H1 (cell line): ENCODE results near the gene GCH1.

Source experiments
- CEBPB ChIP-seq: IDR thresholded peaks from 2 replicates; pipeline ENCODE4 v1.6.1; 2012; ENCODE audit warnings: low read depth, low read length
- CREB1 ChIP-seq: IDR thresholded peaks from 2 replicates; pipeline ENCODE4 v1.6.1; 2012; ENCODE audit warnings: inconsistent platforms
- CTBP2 ChIP-seq: IDR thresholded peaks from 2 replicates; pipeline ENCODE4 v1.7.0; 2011; ENCODE audit warnings: borderline replicate concordance, mild to moderate bottlenecking, moderate library complexity, mixed read lengths, low read length; ENCODE audit not compliant: insufficient read depth, insufficient read length
- EP300 ChIP-seq, 2 experiments: IDR thresholded peaks; 1 replicate in 1 of 2; 2 replicates in 1 of 2; pipeline ENCODE4 v1.6.1; 2011 to 2012; ENCODE audit warnings: low read depth in 2 of 2, low read length in 2 of 2, mild to moderate bottlenecking in 2 of 2, borderline replicate concordance in 1 of 2, inconsistent platforms in 1 of 2, moderate library complexity in 1 of 2
- JUN ChIP-seq: IDR thresholded peaks from 2 replicates; pipeline ENCODE4 v1.6.1; 2011; ENCODE audit warnings: low read depth, mild to moderate bottlenecking, improper control_type of control experiment, low read length
- POLR2A ChIP-seq, 2 experiments: IDR thresholded peaks; 1 replicate in 1 of 2; 2 replicates in 1 of 2; pipeline ENCODE4 v1.6.1; 2011; ENCODE audit warnings: low read depth in 2 of 2, low read length in 2 of 2, mild to moderate bottlenecking in 2 of 2; ENCODE audit errors: control extremely low read depth in 1 of 2
- SP4 ChIP-seq: IDR thresholded peaks from 2 replicates; pipeline ENCODE4 v1.6.1; 2012; ENCODE audit warnings: low read length, inconsistent platforms
- TAF1 ChIP-seq: IDR thresholded peaks from 2 replicates; pipeline ENCODE4 v1.6.1; 2011; ENCODE audit warnings: mild to moderate bottlenecking, low read depth, low read length
- TEAD4 ChIP-seq: IDR thresholded peaks from 2 replicates; pipeline ENCODE4 v1.6.1; 2012; ENCODE audit warnings: low read depth, low read length, inconsistent platforms, mixed read lengths
- ZNF274 ChIP-seq: IDR thresholded peaks from 2 replicates; pipeline ENCODE4 v1.7.0; 2012; ENCODE audit warnings: low read length, borderline replicate concordance; ENCODE audit errors: extremely low read depth
- TF ChIP-seq, protein P1 (sequence below): IDR thresholded peaks from 2 replicates; pipeline ENCODE4 v1.6.1; 2012; ENCODE audit warnings: inconsistent platforms
- TF ChIP-seq, protein P2 (sequence below), 3 experiments: IDR thresholded peaks; 1 replicate in 2 of 3; 2 replicates in 1 of 3; pipeline versions ENCODE4 v1.5.1 to v1.6.1; 2011; ENCODE audit warnings: low read length in 3 of 3, mild to moderate bottlenecking in 3 of 3, inconsistent platforms in 2 of 3, low read depth in 1 of 3, moderate library complexity in 1 of 3; ENCODE audit not compliant: insufficient read depth in 1 of 3; ENCODE audit errors: control extremely low read depth in 1 of 3

- TF ChIP-seq, protein P1, sequence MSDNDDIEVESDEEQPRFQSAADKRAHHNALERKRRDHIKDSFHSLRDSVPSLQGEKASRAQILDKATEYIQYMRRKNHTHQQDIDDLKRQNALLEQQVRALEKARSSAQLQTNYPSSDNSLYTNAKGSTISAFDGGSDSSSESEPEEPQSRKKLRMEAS, result peak; percentile 36; the same call in 1 of the 2 replicates
- TF ChIP-seq, protein P2, sequence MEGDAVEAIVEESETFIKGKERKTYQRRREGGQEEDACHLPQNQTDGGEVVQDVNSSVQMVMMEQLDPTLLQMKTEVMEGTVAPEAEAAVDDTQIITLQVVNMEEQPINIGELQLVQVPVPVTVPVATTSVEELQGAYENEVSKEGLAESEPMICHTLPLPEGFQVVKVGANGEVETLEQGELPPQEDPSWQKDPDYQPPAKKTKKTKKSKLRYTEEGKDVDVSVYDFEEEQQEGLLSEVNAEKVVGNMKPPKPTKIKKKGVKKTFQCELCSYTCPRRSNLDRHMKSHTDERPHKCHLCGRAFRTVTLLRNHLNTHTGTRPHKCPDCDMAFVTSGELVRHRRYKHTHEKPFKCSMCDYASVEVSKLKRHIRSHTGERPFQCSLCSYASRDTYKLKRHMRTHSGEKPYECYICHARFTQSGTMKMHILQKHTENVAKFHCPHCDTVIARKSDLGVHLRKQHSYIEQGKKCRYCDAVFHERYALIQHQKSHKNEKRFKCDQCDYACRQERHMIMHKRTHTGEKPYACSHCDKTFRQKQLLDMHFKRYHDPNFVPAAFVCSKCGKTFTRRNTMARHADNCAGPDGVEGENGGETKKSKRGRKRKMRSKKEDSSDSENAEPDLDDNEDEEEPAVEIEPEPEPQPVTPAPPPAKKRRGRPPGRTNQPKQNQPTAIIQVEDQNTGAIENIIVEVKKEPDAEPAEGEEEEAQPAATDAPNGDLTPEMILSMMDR (IDR thresholded peaks at IDR 0.05; ENCODE audit: control extremely low read depth in 1 of 3, insufficient read depth in 1 of 3, low read depth in 1 of 3, low read length in 3 of 3), result no peak
- no peak for TF ChIP-seq ZNF274
- TF ChIP-seq CREB1, result no peak
- TF ChIP-seq SP4, result no peak
- TF ChIP-seq JUN, result no peak
- no peak for TF ChIP-seq EP300 (IDR thresholded peaks at IDR 0.05; ENCODE audit: borderline replicate concordance in 1 of 2, low read depth in 2 of 2, low read length in 2 of 2)
- TF ChIP-seq CEBPB, result no peak; the same call in 1 of the 2 replicates
- no peak for TF ChIP-seq TAF1
- no peak for TF ChIP-seq TEAD4
- no peak for TF ChIP-seq CTBP2
- no peak for TF ChIP-seq POLR2A (IDR thresholded peaks at IDR 0.05; ENCODE audit: control extremely low read depth in 1 of 2, low read depth in 2 of 2, low read length in 2 of 2)
Measured at GRCh38 chr14:54902143-54902520, 494 bp downstream of the GCH1 start.
